ENCODE measurements around the gene SLC6A12.
"Not testable (repeated sequence)": the region's sequence is repeated elsewhere in the genome, so short reads cannot be mapped to it uniquely, and the experiment has no call there.

The SLC6A12 gene

GRCh38 chr12:214003-214741 is at the start of gene SLC6A12:
Gene SLC6A12, minus strand, starts transcription at chr12:214157. Its CDS starts 4,171 bp downstream, at chr12:209986.
- DNase-seq (ENCODE audit: low spot score), result no peak

- no peak for DNase-seq (ENCODE audit: low spot score)
These were observed 49.6 kb upstream of the SLC6A12 start for GRCh38 chr12:263574-263973.

DNA sequence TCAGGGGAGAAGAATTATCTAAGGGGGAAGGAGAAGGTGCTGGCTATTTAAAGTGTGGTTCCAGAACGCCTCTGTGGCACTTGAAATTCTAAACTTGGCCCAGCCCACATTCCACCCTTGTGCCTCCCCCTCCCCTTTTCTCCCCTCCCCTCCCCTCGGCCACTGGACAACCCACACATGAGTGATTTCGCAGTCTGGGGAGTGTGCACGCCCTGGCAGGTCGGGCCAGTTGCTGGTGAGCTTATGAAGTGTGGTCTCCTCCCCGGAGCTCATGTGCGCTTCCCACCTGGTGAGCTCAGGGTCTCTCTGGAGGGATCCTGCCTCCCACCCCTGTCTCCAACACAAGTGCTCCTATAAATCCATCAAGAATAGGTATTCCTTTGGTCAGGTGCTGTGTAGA is 48.9 kb upstream of the SLC6A12 start, which contains the start of gene SLC6A13:
Gene SLC6A13, minus strand, starts transcription at position 20 of the 400 bp plus-strand sequence. CDS start 2,784 bp downstream, outside the sequence.
- no peak for DNase-seq (ENCODE audit: low spot score)

DNA sequence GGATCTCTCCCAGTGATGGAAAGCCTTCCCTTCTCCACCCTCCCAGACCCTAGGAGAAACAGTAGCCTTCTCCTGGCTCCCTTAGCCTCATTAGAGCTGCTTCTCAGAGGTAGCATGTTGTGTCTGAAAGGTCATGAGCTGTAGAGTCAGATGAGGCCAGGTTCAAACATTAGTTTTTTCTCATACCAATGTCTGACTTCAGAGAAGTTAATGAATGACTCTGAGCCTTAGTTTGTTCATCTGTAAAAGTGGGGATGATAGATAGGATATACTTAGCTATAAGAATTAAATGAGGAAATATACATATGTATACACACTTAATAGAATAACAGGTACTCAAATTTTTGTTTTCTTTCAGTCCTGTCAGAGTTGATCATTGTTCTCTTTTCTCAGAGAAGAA is 48.2 kb upstream of the SLC6A12 start:
- no peak for DNase-seq (ENCODE audit: low spot score)

DNA sequence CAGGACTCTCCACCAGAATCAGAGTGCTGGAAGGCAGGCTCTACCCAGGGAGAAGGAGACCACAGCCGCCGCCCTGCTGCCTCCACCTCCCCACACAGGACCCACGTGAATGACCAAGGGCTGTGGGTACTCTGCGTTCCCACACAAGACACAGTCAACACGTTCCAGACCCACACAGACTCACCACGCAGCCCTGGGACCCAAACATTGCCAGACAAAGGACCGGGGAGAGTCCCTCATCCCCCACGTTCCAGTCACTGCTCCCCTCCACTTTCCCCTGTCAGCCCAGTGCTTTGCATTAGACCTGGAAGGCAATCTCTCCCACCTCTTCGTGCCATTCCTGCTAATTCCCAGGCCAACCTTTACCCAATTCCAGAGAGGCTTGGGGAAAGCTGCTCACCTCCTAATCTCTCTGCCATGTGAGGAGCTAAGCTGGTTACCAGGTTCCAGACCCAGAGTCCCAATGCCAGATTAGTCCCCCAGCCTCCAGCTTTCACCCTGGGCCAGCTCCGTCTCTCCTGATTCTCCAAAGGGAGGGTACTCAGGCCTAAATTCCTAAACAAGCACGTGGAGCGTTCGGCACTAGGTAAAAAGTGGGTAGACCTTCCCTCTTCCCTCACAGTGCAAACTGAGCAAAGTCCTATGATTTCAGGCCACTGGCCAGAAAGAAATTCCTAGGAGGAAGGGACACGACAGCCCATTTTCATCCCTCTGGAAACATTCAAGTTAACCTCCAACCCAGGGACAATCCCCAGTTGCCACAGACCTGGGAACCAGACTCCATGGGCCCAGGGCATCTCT is 43.8 kb upstream of the SLC6A12 start:
- DNase-seq (ENCODE audit: low spot score), result no peak

DNA sequence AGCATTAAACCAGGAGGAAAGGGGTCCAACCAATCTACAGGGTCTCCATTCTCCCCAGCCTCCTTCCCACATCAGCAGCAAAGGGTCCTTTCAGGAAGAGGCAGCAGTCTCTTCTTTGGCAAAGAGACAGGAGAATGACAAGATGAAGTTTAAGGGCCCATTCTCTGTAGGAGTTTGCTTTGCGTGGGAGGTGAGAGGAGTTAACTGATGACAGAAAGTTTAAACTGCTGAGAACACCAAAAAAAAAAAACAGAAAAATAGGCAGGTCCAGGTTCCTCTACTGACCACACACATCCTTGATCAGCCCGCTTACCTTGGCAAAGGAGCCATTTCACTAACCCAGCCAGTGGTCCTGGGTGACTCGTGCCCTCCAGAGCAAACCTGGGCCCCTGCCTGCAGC is 43.0 kb upstream of the SLC6A12 start:
- DNase-seq (ENCODE audit: low spot score), result no peak

GRCh38 chr12:256225-256624 is 42.3 kb upstream of the SLC6A12 start:
- no peak for DNase-seq (ENCODE audit: low spot score)

DNA sequence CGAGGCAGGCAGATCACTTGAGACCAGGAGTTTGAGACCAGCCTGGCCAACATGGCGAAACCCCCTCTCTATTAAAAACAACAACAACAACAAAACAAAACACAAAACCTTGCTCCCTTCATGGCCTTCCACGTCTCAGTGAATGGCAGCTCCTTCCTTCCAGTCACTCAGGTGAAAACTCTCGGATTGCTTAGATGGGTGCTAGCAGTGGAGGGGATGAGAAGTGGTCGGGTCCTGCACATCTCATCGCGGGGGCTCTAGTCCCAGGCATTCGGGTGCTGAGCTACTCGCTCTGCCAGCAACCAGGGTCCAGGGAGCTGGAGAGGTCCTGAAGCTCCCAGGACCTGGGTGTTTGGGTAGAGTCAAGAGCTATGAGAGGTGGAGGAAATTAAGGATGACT is 41.0 kb upstream of the SLC6A12 start:
- no peak for DNase-seq (ENCODE audit: low spot score)

DNA sequence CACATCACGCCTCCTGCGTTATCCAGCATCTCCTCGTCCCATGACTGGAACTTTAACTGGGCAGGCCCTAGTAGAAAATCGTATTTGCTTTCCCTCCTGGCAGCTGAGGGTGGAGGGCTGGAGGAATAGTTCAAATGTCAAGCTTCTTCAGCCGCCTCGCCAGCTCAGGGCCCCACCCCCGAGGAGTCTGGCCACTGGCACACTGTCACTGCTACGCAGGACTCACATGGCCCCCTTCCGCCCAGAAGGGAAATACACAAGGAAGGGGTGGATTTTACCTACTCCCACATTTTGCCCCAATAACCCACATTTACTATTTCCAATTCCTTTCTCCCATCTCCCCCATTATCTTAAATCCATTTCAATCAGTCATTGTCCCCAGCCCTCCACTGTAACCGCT is 40.1 kb upstream of the SLC6A12 start:
- DNase-seq (ENCODE audit: low spot score), result no peak

- no peak for DNase-seq (ENCODE audit: low spot score)
These were observed 39.3 kb upstream of the SLC6A12 start for GRCh38 chr12:253116-253831.

DNA sequence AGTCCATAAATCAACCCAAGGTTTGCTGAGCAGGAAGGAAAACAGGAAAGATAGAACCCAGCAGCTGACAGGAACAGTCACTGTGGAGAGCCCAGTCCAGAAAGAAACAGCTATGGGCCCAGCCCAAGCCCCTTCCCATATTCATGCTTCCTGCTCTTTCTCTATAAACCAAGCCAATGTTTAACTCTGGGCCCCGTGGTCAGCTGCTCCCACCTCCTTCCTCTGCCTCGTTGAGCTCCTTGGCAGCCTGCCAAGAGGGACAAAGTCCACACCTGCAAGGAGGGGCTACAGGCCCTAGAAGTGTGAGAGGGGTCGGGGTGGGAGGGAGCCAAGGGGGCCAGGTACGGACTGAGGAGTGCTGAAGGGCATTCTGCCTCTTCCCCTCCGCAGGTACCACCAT is 38.7 kb upstream of the SLC6A12 start:
- no peak for DNase-seq (ENCODE audit: low spot score)

- DNase-seq (ENCODE audit: low spot score), result no peak
These were observed 33.3 kb upstream of the SLC6A12 start for GRCh38 chr12:247271-247670.

DNA sequence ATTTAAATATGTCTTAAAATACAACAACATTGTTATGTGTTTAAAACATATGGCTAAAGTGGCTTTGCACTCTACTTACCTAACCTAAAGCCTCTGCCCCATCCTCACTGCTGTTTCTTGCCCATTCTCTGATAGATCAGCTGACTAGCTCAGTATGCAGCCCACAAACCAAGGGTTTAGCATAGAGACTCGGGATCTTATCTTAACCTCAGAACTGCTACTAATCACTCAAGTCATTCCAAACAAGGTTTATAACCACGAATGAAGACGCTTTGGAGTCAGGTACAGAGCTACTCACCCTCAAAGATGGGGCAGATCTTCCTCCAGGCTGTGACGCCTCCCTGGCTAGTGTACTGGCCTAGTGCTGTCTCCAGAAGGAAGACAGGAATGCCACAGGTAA is 29.4 kb upstream of the SLC6A12 start:
- no peak for DNase-seq (ENCODE audit: low spot score)

GRCh38 chr12:242496-242895 is 28.5 kb upstream of the SLC6A12 start:
- no peak for DNase-seq (ENCODE audit: low spot score)

DNA sequence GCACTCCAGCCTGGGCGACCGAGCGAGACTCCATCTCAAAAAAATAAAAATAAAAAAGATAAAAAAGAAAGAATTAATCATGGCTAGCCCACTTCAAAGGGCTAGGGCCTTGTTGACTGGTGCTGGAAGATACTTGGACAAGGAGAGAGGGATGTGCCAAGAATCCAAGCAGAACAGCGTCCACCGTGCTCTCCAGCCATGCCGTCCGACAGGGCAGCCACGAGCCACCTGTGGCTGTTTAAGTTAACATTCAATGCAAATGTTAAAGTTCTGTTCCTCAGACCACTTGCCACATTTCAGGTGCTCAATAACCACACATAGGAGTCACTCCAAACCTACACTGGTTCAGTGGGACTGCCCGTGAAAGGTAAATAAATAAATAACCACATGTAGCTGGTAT is 27.3 kb upstream of the SLC6A12 start:
- no peak for DNase-seq (ENCODE audit: low spot score)

- DNase-seq (ENCODE audit: low spot score), result no peak
These were observed 26.6 kb upstream of the SLC6A12 start for GRCh38 chr12:240566-240965.

DNA sequence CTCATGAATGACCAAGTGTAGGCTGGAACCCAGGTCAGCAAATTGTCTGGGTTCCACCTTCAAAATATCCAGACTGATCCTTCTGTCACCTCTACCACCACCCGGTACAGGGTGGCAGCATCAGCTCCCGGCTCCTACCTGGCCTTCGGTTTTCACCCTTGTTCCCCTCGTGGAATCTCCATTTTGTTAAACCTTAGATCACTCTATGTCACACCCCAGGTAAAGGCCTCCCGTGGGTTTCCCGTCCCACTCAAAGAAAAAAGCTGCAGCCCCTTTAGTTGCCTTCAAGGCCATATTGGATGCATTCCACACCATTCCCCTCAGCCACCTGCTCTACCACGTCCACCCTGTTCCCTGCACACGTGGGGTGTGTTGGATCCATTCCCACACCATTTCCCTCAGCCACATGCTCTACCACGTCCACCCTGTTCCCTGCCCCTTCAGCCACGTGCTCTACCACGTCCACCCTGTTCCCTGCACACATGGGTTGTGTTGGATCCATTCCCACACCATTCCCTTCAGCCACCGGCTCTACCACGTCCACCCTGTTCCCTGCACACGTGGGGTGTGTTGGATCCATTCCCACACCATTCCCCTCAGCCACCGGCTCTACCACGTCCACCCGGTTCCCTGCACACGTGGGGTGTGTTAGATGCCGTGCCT is 24.9 kb upstream of the SLC6A12 start:
- no peak for DNase-seq (ENCODE audit: low spot score)

- DNase-seq (ENCODE audit: low spot score), result no peak
These were observed 24.2 kb upstream of the SLC6A12 start for GRCh38 chr12:238116-238515.

DNA sequence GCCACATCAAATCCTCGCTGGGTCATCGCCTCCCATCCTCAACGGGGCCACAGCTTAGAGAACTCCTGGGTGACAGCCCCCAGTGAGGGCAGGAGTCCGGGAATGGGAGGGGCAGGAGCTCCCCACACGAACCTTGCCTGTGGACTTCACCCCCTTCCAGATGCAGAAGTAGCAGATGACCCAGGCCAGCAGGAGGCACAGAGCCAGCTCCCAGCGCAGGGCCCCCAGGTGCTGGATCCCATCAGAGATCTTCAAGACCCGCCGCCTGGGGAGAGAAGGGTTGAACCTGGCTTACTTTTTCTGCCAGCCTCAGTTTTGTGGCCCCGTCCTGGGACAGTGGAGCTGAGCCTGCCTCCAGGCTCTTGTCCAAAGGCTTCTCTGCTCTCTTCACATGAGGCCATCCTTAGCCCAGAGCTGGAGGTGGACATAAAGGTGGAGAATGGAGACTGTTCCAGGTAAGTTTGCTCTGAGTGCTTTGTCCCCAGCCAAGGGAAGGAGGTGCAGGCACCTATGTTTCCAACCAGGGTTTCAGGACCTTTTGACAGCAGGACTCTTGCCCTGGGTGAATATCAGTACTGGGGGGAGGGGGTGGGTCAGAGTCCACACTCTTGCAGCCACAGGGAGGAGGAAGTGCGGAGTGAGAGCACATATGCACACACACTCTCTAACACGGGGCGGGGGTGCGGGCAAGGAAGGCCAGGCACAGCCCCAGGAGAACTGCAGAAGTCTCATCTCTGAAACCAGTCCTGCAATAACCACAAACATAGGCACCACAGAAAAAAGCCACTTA is 23.3 kb upstream of the SLC6A12 start:
- no peak for DNase-seq (ENCODE audit: low spot score)

DNA sequence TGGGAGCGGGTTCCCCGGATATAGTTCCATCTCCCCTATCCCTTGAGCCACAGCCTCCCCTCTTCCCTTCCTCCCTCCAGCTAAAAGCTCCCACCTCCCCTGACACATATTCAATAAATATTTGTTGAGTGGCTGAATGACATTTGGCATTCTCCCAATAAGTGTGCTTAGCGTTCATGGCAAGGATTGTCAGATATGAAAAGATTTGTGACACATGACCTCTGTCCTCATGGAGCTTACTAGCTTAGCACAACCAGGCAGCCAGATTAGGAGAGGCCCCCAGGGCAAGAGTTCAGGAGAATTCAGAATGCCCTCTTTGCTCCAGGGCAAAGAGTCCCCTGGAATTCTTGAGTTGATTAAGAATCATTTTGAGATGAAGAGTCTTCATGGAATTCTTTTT is 22.5 kb upstream of the SLC6A12 start:
- no peak for DNase-seq (ENCODE audit: low spot score)

- not testable (repeated sequence) for DNase-seq (ENCODE audit: low spot score)
These were observed 22.0 kb upstream of the SLC6A12 start for GRCh38 chr12:235967-236366.
